ENCODE measurements around the gene ARHGAP23. TPM values are rescaled to one million over a fixed set of nuclear protein-coding genes. Genes with fewer than 3 reads are reported as not detected.

The ARHGAP23 gene
- total RNA-seq, 4 donors from 2014 or later = 8.2 to 37.7 (median 12.3) TPM

DNA sequence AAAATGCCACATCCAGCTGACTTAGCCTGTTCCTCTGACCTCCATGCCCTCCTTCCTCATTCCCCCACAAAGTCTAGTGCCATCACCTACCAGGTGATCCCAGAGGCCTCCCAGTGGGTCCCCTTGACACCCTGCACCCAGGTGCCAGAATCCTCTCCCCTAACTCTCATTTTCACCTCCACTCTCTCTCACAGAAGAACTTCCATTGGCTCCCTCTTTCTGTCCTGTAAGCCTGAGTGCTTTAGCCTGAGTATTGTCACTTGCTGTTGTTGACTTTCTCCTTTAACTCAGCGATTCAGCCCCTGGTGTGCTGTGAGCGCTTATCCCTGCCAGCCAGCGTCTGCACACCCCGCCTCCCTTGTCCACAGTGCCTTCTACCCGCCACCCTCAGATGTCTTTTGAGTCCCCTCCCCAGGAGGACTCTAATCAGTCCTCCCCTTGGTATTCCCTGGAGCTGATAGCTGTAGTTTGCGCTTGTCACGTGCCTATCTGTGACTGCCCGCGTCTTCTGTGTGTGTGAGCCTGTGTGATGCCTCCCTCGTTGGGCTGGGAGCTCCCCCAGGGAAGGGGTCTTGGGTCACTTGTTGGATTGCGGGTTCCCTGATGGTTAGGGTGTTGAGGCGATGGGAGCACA is 31.9 kb downstream of the ARHGAP23 start:
- TF ChIP-seq, protein P1, sequence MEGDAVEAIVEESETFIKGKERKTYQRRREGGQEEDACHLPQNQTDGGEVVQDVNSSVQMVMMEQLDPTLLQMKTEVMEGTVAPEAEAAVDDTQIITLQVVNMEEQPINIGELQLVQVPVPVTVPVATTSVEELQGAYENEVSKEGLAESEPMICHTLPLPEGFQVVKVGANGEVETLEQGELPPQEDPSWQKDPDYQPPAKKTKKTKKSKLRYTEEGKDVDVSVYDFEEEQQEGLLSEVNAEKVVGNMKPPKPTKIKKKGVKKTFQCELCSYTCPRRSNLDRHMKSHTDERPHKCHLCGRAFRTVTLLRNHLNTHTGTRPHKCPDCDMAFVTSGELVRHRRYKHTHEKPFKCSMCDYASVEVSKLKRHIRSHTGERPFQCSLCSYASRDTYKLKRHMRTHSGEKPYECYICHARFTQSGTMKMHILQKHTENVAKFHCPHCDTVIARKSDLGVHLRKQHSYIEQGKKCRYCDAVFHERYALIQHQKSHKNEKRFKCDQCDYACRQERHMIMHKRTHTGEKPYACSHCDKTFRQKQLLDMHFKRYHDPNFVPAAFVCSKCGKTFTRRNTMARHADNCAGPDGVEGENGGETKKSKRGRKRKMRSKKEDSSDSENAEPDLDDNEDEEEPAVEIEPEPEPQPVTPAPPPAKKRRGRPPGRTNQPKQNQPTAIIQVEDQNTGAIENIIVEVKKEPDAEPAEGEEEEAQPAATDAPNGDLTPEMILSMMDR (IDR thresholded peaks at IDR 0.05; ENCODE audit: low read depth) = no peak

DNA sequence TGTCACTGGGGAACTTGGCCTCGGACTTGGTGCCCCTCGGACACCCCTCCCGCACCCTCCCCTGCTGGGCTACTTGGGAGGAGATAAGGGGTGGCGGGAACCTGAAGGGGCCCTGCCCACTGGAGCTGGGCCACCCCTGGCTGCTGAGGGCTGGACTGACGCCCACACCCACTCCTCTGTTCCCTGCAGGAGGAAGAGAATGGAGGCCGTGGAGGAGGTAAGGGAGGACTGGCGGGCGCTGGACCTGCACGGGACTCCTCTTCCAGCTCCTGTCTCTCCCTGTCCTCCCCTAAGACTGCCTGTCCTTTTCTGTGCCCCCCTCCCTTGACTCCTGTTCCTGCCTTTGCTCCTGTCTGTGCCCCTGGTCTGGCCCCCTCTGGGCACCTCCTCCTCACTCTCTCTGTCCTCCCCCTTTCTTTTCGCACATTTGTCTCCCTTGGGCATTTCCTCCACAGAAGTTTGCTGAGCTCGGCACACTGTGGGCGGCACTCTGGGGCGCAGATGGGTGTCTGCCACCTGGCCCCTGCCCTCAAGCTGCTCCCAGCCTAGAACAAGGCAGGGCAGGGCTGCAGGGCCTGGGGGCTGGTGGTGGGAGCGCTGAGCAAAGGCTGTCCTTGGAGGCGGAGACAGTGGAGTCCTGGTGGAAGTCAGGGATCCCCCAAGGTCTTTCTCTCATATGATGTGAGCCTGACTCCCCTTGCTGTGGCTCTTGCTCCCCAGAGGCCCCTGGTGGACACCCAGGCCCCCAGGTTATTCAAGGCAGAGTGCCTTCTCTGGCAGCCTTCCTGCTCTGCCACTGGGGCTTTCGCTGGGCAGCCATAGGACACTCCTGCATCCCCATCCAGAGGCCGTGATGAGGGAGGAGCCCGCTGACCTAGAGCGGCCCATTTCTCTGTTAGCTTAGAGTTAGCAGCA is 32.7 kb downstream of the ARHGAP23 start:
- TF ChIP-seq, protein P1 (IDR thresholded peaks at IDR 0.05; ENCODE audit: low read depth) = no peak

DNA sequence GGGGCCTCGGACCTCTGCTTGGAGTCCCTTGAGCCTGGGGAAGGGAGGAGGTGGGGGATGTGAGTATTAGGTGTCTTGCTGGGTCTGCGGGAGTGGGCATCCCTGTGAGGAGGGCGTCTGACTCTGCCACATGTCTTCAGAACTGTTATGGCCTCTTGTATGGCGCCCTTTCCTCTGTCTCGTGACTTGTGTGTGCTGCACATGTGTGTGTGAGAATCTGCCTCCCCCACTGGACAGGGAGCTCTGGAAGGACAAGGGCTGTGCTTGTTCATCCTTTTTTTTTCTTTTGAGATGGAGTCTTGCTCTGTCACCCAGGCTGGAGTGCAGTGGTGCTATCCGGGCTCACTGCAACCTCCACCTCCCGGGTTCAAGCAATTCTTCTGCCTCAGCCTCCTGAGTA is 33.4 kb downstream of the ARHGAP23 start:
- TF ChIP-seq, protein P1 (IDR thresholded peaks at IDR 0.05; ENCODE audit: low read depth) = no peak

DNA sequence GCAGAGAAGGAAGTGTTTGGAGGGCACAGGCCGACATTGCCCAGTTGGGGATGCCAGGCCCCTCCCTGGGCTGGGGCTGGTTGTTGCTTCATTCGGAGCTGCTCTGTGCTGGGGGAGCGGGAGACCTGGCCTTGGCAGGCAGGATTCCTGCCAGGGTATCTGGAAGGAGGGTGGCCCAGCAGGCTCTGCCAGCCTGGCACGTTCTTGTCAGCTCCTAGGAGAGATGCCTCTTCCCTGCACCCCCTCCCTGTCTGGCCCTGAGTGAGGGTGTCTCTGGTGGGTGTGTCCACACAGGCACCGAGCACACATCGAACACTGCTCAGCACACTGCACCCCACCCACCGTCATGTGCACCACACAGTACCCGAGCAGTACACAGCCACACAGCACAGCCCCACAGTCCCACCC is 35.2 kb downstream of the ARHGAP23 start:
- TF ChIP-seq, protein P1 (IDR thresholded peaks at IDR 0.05; ENCODE audit: low read depth) = no peak

DNA sequence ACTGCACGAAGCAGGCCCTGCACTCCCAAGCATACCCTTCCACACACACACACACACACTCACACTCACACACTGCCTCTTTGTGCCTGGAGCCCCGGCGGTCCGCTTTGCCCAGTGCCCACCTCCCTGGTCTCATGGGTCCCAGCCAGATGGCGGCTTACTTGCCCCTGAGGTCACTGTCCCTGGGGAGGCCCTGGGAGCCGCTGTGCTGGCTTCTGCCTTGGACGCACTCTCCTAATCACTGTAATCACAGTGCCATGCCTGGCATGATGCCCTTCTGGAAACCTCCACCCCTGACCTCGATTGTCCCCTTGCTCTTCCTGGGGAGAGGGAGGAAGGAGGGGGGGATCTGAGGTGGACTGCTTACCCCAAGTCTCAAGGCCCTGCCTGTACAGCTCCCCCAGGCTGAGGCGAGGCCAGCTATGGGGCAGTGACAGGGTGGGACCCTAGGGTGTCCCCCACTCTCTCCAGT is 36.0 kb downstream of the ARHGAP23 start:
- TF ChIP-seq, protein P1 (IDR thresholded peaks at IDR 0.05; ENCODE audit: low read depth) = no peak

DNA sequence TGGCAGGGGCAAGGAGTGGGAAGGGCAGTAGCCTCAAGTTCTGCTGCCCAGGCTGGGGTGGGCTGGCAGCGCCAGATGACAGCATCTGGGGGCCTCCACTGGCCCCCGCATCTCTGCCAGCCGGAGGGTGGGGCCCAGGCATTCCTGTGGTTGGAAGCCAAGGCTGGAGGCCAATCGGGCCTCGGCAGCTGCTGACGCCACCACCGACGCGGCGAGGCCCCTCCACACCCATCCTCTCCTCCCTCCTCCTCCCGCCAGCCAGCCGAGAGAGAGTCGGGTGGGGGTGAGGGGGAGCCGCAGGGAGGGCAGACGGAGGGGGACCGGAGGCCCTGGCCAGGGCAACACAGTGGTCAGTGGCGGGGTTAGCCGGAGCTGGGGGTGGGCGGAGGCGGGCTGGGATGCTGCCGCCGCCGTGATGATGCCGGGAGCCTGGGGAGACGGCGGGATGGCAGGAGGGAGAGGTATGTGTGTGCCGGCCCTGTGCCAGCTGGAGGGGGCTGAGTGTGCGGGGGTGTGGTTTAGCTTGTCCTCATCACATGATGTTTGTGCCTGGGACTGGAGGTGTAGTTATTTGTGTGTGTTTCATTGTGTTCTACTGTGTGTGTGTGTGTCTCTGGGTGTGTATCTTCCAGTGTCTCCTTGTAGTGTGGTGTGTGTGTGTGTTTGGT is 36.6 kb downstream of the ARHGAP23 start:
- TF ChIP-seq, protein P1 (IDR thresholded peaks at IDR 0.05; ENCODE audit: low read depth) = no peak

Data from subcutaneous adipose tissue (tissue), 4 donors.